Karpas-422 (cell line): Measurements from ENCODE around the gene USP17L25. TPM values are rescaled to one million over a fixed set of nuclear protein-coding genes. Genes with fewer than 3 reads are reported as not detected.
"Not testable (repeated sequence)": the region's sequence is repeated elsewhere in the genome, so short reads cannot be mapped to it uniquely, and the experiment has no call there.

Experiments
- DNase-seq: peaks from one replicate; pipeline ENCODE4 v3.0.0-alpha.2; 2015
- H2AFZ ChIP-seq: fragments of 200-600 bp; sonication (generic); 2 replicates; pipeline ENCODE4 v1.6.1; 2014; ENCODE audit warnings: antibody characterized with exemption, low read length, mixed read lengths
- H3K27ac ChIP-seq: fragments of 200-600 bp; sonication (generic); 2 replicates; pipeline ENCODE4 v1.5.1; 2014; ENCODE audit warnings: mild to moderate bottlenecking, low read length, moderate library complexity
- H3K27me3 ChIP-seq: fragments of 200-600 bp; sonication (generic); 2 replicates; pipeline ENCODE4 v1.6.1; 2014; ENCODE audit warnings: low read length, mixed read lengths
- H3K36me3 ChIP-seq: fragments of 200-600 bp; sonication (generic); 2 replicates; pipeline ENCODE4 v1.6.1; 2014; ENCODE audit warnings: low read length, mixed read lengths; ENCODE audit not compliant: insufficient read depth
- H3K4me1 ChIP-seq: fragments of 200-600 bp; sonication (generic); 2 replicates; pipeline ENCODE4 v1.6.1; 2014; ENCODE audit warnings: mild to moderate bottlenecking, low read length, mixed read lengths
- H3K4me2 ChIP-seq: fragments of 200-600 bp; sonication (generic); 2 replicates; pipeline ENCODE4 v1.6.1; 2014; ENCODE audit warnings: low read length, low read depth, mild to moderate bottlenecking; ENCODE audit not compliant: poor library complexity, severe bottlenecking
- H3K4me3 ChIP-seq: fragments of 200-600 bp; sonication (generic); 2 replicates; pipeline ENCODE4 v1.5.1; 2014; ENCODE audit warnings: mild to moderate bottlenecking, antibody characterized with exemption, low read length, mixed read lengths
- H3K79me2 ChIP-seq: fragments of 200-600 bp; sonication (generic); 2 replicates; pipeline ENCODE4 v1.6.1; 2014; ENCODE audit warnings: mild to moderate bottlenecking, low read length, mixed read lengths
- H3K9ac ChIP-seq: fragments of 200-600 bp; sonication (generic); 2 replicates; pipeline ENCODE4 v1.6.0; 2014; ENCODE audit warnings: low read length
- H3K9me2 ChIP-seq: fragments of 200-600 bp; sonication (generic), shearing (Covaris generic); replicated peaks from 2 replicates; pipeline ENCODE4 v1.6.0; 2014; ENCODE audit warnings: mild to moderate bottlenecking, low read length, moderate library complexity; ENCODE audit not compliant: insufficient read depth
- H3K9me3 ChIP-seq: fragments of 300-700, 200-600 bp; sonication (generic); 2 replicates; pipeline ENCODE4 v1.6.1; 2014; ENCODE audit warnings: low read length, mixed read lengths
- H4K20me1 ChIP-seq: fragments of 200-600 bp; sonication (generic); 2 replicates; pipeline ENCODE4 v1.6.1; 2014; ENCODE audit warnings: mild to moderate bottlenecking, antibody characterized with exemption, low read length, low read depth; ENCODE audit not compliant: insufficient read depth
- total RNA-seq: library from RNA; depleted of rRNA; stranded (reverse); fragments of >200 nt; shearing (Covaris generic); gene quantifications from 2 replicates; pipeline ENCODE4 v1.2.3, GENCODE V29; 2014; ENCODE audit warnings: low replicate concordance; rRNA removed

USP17L25 gene
- total RNA-seq, 1 experiment from 2014 or later: not detected

GRCh38 chr4:9353338-9353737 lies 23.6 kb downstream of the USP17L25 start, which contains the start of gene USP17L29:
TSS of gene USP17L29 (plus strand) at chr4:9353638. CDS start at chr4:9353638, 0 bp downstream.
- H3K9me3 ChIP-seq, H3K79me2 ChIP-seq, H3K4me1 ChIP-seq, H3K4me2 ChIP-seq, H3K36me3 ChIP-seq, H2AFZ ChIP-seq, H3K27ac ChIP-seq, H3K4me3 ChIP-seq, H3K27me3 ChIP-seq, H3K9me2 ChIP-seq, DNase-seq, H3K9ac ChIP-seq, H4K20me1 ChIP-seq: not testable (repeated sequence)

DNA sequence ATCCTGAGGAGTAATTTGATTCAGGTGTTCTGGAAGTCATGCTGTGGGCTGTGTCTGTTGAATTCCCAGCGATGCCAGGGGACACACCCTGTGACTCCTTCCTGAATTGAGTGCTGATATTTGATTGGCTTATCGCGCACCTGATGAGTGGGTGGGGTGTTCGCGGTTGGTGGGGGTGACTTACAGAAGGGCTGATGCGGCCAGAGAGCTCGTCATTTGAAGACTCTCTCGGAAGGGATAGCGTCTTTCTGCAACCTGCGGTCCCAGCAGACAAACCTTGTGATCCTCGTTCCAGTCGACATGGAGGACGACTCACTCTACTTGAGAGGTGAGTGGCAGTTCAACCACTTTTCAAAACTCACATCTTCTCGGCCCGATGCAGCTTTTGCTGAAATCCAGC lies 33.1 kb downstream of the USP17L25 start, which contains the start of gene USP17L30:
Gene USP17L30, plus strand, starts transcription at position 301 of the 400 bp plus-strand sequence. Its CDS starts 0 bp downstream, at position 301.
- H3K9ac ChIP-seq, DNase-seq, H3K9me3 ChIP-seq, H4K20me1 ChIP-seq, H2AFZ ChIP-seq, H3K36me3 ChIP-seq, H3K4me1 ChIP-seq, H3K4me2 ChIP-seq, H3K79me2 ChIP-seq, H3K27ac ChIP-seq, H3K4me3 ChIP-seq, H3K27me3 ChIP-seq, H3K9me2 ChIP-seq: not testable (repeated sequence)

- H3K79me2 ChIP-seq, DNase-seq, H2AFZ ChIP-seq, H4K20me1 ChIP-seq, H3K4me3 ChIP-seq, H3K27ac ChIP-seq, H3K9me2 ChIP-seq, H3K9me3 ChIP-seq, H3K4me2 ChIP-seq, H3K4me1 ChIP-seq, H3K9ac ChIP-seq, H3K27me3 ChIP-seq, H3K36me3 ChIP-seq: not testable (repeated sequence)
Measured at GRCh38 chr4:9379881-9380280, 50.2 kb downstream of the USP17L25 start.

Other genes with a start within 250 kb of the USP17L25 start
- gene FAM90A26, start 159.5 kb upstream of the USP17L25 start, total RNA-seq: not detected in 2 replicates
- not detected in 2 replicates for gene USP17L10, start 119.3 kb upstream of the USP17L25 start, total RNA-seq
- not detected in 2 replicates for gene USP17L11, start 114.5 kb upstream of the USP17L25 start, total RNA-seq
- not detected in 2 replicates for gene USP17L12, start 109.8 kb upstream of the USP17L25 start, total RNA-seq
- not detected in 2 replicates for gene USP17L13, start 105.0 kb upstream of the USP17L25 start, total RNA-seq
- gene USP17L15, start 95.5 kb upstream of the USP17L25 start, total RNA-seq: not detected in 2 replicates
- not detected in 2 replicates for gene USP17L17, start 86.0 kb upstream of the USP17L25 start, total RNA-seq
- gene USP17L18, start 81.3 kb upstream of the USP17L25 start, total RNA-seq: not detected in 2 replicates
- not detected in 2 replicates for gene USP17L19, start 76.5 kb upstream of the USP17L25 start, total RNA-seq
- not detected in 2 replicates for gene USP17L20, start 71.8 kb upstream of the USP17L25 start, total RNA-seq
- not detected in 2 replicates for gene USP17L21, start 67.0 kb upstream of the USP17L25 start, total RNA-seq
- gene USP17L22, start 62.3 kb upstream of the USP17L25 start, total RNA-seq: not detected in 2 replicates
- gene USP17L24, start 4.7 kb upstream of the USP17L25 start, total RNA-seq: not detected in 2 replicates
- not detected in 2 replicates for gene USP17L26, start 4.7 kb downstream of the USP17L25 start, total RNA-seq
- not detected in 2 replicates for gene USP17L5, start 9.5 kb downstream of the USP17L25 start, total RNA-seq
- not detected in 2 replicates for gene USP17L27, start 14.2 kb downstream of the USP17L25 start, total RNA-seq
- not detected in 2 replicates for gene USP17L28, start 19.0 kb downstream of the USP17L25 start, total RNA-seq
- gene USP17L29, start 23.7 kb downstream of the USP17L25 start, total RNA-seq: not detected in 2 replicates
- not detected in 2 replicates for gene USP17L30, start 33.2 kb downstream of the USP17L25 start, total RNA-seq
- not detected in 2 replicates for gene DEFB131A, start 114.5 kb downstream of the USP17L25 start, total RNA-seq